ENCODE measurements around the gene EML6.

- no peak for TF ChIP-seq CTCF (IDR thresholded peaks at IDR 0.05 in 2 of 3, conservative IDR thresholded peaks at IDR 0.05 in 1 of 3; ENCODE audit: borderline replicate concordance in 1 of 3, insufficient read depth in 1 of 3, low read depth in 2 of 3, low read length in 2 of 3)
- TF ChIP-seq POLR2A (IDR thresholded peaks at IDR 0.05; ENCODE audit: borderline replicate concordance, extremely low read depth, insufficient read depth, insufficient read length) = no peak
- TF ChIP-seq RAD21 (IDR thresholded peaks at IDR 0.05; ENCODE audit: low read depth) = 0 out of 2 replicates have a peak, but pooled peaks have one; percentile 1
- no peak for TF ChIP-seq EZH2 (IDR thresholded peaks at IDR 0.05)
- no peak for TF ChIP-seq POLR2AphosphoS5 (IDR thresholded peaks at IDR 0.05; ENCODE audit: low read depth, low read length)
- TF ChIP-seq, protein P1, sequence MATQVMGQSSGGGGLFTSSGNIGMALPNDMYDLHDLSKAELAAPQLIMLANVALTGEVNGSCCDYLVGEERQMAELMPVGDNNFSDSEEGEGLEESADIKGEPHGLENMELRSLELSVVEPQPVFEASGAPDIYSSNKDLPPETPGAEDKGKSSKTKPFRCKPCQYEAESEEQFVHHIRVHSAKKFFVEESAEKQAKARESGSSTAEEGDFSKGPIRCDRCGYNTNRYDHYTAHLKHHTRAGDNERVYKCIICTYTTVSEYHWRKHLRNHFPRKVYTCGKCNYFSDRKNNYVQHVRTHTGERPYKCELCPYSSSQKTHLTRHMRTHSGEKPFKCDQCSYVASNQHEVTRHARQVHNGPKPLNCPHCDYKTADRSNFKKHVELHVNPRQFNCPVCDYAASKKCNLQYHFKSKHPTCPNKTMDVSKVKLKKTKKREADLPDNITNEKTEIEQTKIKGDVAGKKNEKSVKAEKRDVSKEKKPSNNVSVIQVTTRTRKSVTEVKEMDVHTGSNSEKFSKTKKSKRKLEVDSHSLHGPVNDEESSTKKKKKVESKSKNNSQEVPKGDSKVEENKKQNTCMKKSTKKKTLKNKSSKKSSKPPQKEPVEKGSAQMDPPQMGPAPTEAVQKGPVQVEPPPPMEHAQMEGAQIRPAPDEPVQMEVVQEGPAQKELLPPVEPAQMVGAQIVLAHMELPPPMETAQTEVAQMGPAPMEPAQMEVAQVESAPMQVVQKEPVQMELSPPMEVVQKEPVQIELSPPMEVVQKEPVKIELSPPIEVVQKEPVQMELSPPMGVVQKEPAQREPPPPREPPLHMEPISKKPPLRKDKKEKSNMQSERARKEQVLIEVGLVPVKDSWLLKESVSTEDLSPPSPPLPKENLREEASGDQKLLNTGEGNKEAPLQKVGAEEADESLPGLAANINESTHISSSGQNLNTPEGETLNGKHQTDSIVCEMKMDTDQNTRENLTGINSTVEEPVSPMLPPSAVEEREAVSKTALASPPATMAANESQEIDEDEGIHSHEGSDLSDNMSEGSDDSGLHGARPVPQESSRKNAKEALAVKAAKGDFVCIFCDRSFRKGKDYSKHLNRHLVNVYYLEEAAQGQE (IDR thresholded peaks at IDR 0.05; ENCODE audit: low read depth) = no peak
- no peak for TF ChIP-seq SIN3A (IDR thresholded peaks at IDR 0.05; ENCODE audit: low read depth)
- no peak for TF ChIP-seq ZFX (IDR thresholded peaks at IDR 0.05)
- TF ChIP-seq EGR1 (IDR thresholded peaks at IDR 0.05; ENCODE audit: low read depth) = no peak
- TF ChIP-seq CBX3 (IDR thresholded peaks at IDR 0.05; ENCODE audit: low read depth) = no peak
- TF ChIP-seq CEBPB (IDR thresholded peaks at IDR 0.05; ENCODE audit: low read depth) = no peak
- no peak for TF ChIP-seq EZH2phosphoT487 (IDR thresholded peaks at IDR 0.05; ENCODE audit: borderline replicate concordance)
- TF ChIP-seq MAX (IDR thresholded peaks at IDR 0.05) = no peak
- TF ChIP-seq SRF (IDR thresholded peaks at IDR 0.05; ENCODE audit: low read depth) = no peak
Measured at GRCh38 chr2:54722641-54723040, 821 bp upstream of the EML6 start.

All from HCT116 (cell line).